K562 (cell line): Measurements from ENCODE around the gene PODXL. TPM values are rescaled to one million over a fixed set of nuclear protein-coding genes. Genes with fewer than 3 reads are reported as not detected.

ENCODE experiments used
- CBFA2T2 ChIP-seq: fragments of 450-650 bp; conservative IDR thresholded peaks from 2 replicates; pipeline ENCODE4 v1.6.1; 2017; ENCODE audit warnings: mild to moderate bottlenecking
- CBX5 ChIP-seq: IDR thresholded peaks from 2 replicates; pipeline ENCODE4 v1.6.1; 2014; ENCODE audit warnings: low read depth, borderline replicate concordance
- MAFF ChIP-seq: IDR thresholded peaks from 2 replicates; pipeline ENCODE4 v1.6.1; 2012; ENCODE audit warnings: low read length, improper control_type of control experiment
- MAFG ChIP-seq: fragments of 450-650 bp; conservative IDR thresholded peaks from 2 replicates; pipeline ENCODE4 v1.6.1; 2016; ENCODE audit warnings: missing genetic modification characterization, missing compliant biosample characterization
- RREB1 ChIP-seq: fragments of 250-450 bp; sonication (Bioruptor Pico); IDR thresholded peaks from 2 replicates; pipeline ENCODE4 v1.4.0; 2020
- SMARCA5 ChIP-seq: fragments of 450-650 bp; IDR thresholded peaks from 2 replicates; pipeline ENCODE4 v1.6.1; 2016
- SPI1 ChIP-seq: IDR thresholded peaks from 2 replicates; pipeline ENCODE4 v1.6.1; 2011; ENCODE audit warnings: low read depth, low read length, control low read depth, borderline replicate concordance
- polyA plus RNA-seq, 8 experiments: library from polyadenylated mRNA; depleted of rRNA in 4 of 8; stranded (reverse) in 5 of 8; unstranded in 3 of 8; fragments of >200 nt; fragmentation: Nextera tagmentation in 2 of 8; fragmentation: Illumina TruSeq in 1 of 8; extraction: Ambion mirVana in 2 of 8; extraction: Trizol in 1 of 8; gene quantifications; 2 replicates each; pipeline versions ENCODE4 v1.2.1 to v1.2.3, GENCODE V29; 2011 to 2014; ENCODE audit warnings: inconsistent platforms in 1 of 8, missing spikeins in 1 of 8
- total RNA-seq, 7 experiments: library from RNA; depleted of rRNA in 6 of 7; stranded (reverse); fragments of >200 nt in 6 of 7; fragmentation: Illumina TruSeq in 2 of 7; extraction: Trizol in 2 of 7; gene quantifications; 2 replicates each; pipeline versions ENCODE4 v1.2.1 to v1.2.3, GENCODE V29; 2011 to 2021; ENCODE audit warnings: low replicate concordance in 1 of 7

The PODXL gene
- total and polyA plus RNA-seq, 9 of the 15 experiments (the other 6 are each of a cell fraction or from before 2014, with no cell fraction given): 0.01 to 0.73 (median 0.07) TPM

- TF ChIP-seq CBFA2T2 (no peak), SPI1 (no peak), RREB1 (CRISPR knock-in tag) (no peak), CBX5 (no peak), MAFF (peak; percentile 52; the same call in 1 of the 2 replicates), SMARCA5 (no peak), MAFG (peak; percentile 38; the same call in 1 of the 2 replicates)
- TF ChIP-seq, all 486 proteins: peak for 5
Measured at GRCh38 chr7:131480384-131481315, 75.8 kb downstream of the PODXL start (continued).
